Spleen (tissue), 7 donors: ENCODE data around the gene SAMD10.

Experiments
- POLR2AphosphoS5 ChIP-seq, 3 donors: sonication (generic); formaldehyde crosslinking; IDR thresholded peaks; one replicate each; pipeline ENCODE4 v1.5.1; 2017; ENCODE audit warnings: antibody characterized with exemption in 3 of 3
- TF ChIP-seq, protein P1 (sequence below), 11 experiments: fragments of 200-600 bp in 7 of 11; fragments of 450-650 bp in 4 of 11; sonication (generic) in 4 of 11; IDR thresholded peaks in 8 of 11; conservative IDR thresholded peaks in 3 of 11; 1 replicate in 7 of 11; 2 replicates in 4 of 11; pipeline versions ENCODE4 v1.4.0 to v1.8.0; 2016 to 2021; ENCODE audit warnings: antibody characterized with exemption in 11 of 11, inconsistent platforms in 4 of 11, mild to moderate bottlenecking in 1 of 11
- donor health status: DM: no; HTN: no; CAD: no; lungs with moderate emphysema.
- donor health status: DM: no; HTN: no; CAD: no.
- donor health status: DM: no; HTN: no; CAD: no.

DNA sequence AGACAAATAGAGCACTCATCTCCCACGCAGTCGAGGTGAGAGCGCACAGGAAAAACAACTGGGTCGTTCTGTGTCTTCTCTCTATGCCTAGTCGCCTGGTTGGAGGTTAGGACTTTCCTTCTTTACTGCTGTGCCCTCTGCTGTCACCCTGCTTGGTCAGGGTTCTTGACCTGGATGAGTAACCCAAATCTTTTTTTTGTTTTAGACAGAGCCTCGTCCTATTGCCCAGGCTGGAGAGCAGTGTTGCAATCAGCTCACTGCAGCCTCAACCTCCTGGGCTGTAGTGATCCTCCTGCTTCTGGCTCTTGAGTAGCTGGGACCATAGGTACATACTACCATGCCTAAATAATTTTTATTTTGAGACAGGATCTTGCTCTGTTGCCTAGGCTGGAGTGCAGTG is 26.0 kb upstream of the SAMD10 start:
- TF ChIP-seq, protein P1, sequence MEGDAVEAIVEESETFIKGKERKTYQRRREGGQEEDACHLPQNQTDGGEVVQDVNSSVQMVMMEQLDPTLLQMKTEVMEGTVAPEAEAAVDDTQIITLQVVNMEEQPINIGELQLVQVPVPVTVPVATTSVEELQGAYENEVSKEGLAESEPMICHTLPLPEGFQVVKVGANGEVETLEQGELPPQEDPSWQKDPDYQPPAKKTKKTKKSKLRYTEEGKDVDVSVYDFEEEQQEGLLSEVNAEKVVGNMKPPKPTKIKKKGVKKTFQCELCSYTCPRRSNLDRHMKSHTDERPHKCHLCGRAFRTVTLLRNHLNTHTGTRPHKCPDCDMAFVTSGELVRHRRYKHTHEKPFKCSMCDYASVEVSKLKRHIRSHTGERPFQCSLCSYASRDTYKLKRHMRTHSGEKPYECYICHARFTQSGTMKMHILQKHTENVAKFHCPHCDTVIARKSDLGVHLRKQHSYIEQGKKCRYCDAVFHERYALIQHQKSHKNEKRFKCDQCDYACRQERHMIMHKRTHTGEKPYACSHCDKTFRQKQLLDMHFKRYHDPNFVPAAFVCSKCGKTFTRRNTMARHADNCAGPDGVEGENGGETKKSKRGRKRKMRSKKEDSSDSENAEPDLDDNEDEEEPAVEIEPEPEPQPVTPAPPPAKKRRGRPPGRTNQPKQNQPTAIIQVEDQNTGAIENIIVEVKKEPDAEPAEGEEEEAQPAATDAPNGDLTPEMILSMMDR (IDR thresholded peaks at IDR 0.05 in 8 of 11, conservative IDR thresholded peaks at IDR 0.05 in 3 of 11) = no peak
- no peak for TF ChIP-seq POLR2AphosphoS5 (IDR thresholded peaks at IDR 0.05)
